ENCODE data around the gene TRAF3. TPM values are rescaled to one million over a fixed set of nuclear protein-coding genes. Genes with fewer than 3 reads are reported as not detected.

Gene TRAF3
- total RNA-seq, 6 experiments from 2014 or later: 19.9 to 28.8 (median 22.6) TPM

GRCh38 chr14:102882226-102882906 lies 105.1 kb downstream of the TRAF3 start:
- Mint-ChIP-seq H3K4me1 (ENCODE audit: low read depth) (no peaks in the 10 kb centered on the region), H3K4me3 (no peak overlapping the region)

GRCh38 chr14:102883089-102883541 lies 105.9 kb downstream of the TRAF3 start:
- Mint-ChIP-seq H3K27ac (no peak overlapping the region), H3K36me3 (ENCODE audit: low read depth) (peaks cover 10% of the 10 kb centered on the region), H3K9me3 (no peaks in the 10 kb centered on the region), H3K4me3 (no peak overlapping the region), H3K4me1 (ENCODE audit: low read depth) (no peaks in the 10 kb centered on the region), H3K27me3 (ENCODE audit: insufficient read depth) (peaks cover 2% of the 10 kb centered on the region; the same call in 1 of the 2 replicates)
- no peak for TF ChIP-seq CTCF (IDR thresholded peaks at IDR 0.05)
- DNase-seq: no peak

More at GRCh38 chr14:102882226-102882906, 105.1 kb downstream of the TRAF3 start:
- TF ChIP-seq CTCF (IDR thresholded peaks at IDR 0.05): no peak
- H3K27me3 Mint-ChIP-seq (ENCODE audit: insufficient read depth): peaks cover 2% of the 10 kb centered on the region; the same call in 1 of the 2 replicates
- H3K9me3 Mint-ChIP-seq: no peaks in the 10 kb centered on the region
- DNase-seq: no peak
- no peak overlapping the region for H3K27ac Mint-ChIP-seq
- peaks cover 10% of the 10 kb centered on the region for H3K36me3 Mint-ChIP-seq (ENCODE audit: low read depth)

- TF ChIP-seq CTCF (IDR thresholded peaks at IDR 0.05): no peak
- Mint-ChIP-seq H3K36me3 (ENCODE audit: low read depth) (peaks cover 10% of the 10 kb centered on the region), H3K27ac (no peak overlapping the region), H3K27me3 (ENCODE audit: insufficient read depth) (peaks cover 2% of the 10 kb centered on the region; the same call in 1 of the 2 replicates), H3K4me3 (no peak overlapping the region), H3K9me3 (no peaks in the 10 kb centered on the region), H3K4me1 (ENCODE audit: low read depth) (no peaks in the 10 kb centered on the region)
- DNase-seq: no peak
Measured at GRCh38 chr14:102883554-102883953, 106.3 kb downstream of the TRAF3 start.

- no peak for TF ChIP-seq CTCF (IDR thresholded peaks at IDR 0.05)
- H3K36me3 Mint-ChIP-seq (ENCODE audit: low read depth): peaks cover 10% of the 10 kb centered on the region
- no peak for DNase-seq
- H3K4me3 Mint-ChIP-seq: no peak overlapping the region
- H3K27me3 Mint-ChIP-seq (ENCODE audit: insufficient read depth): peaks cover 2% of the 10 kb centered on the region; the same call in 1 of the 2 replicates
- H3K4me1 Mint-ChIP-seq (ENCODE audit: low read depth): no peaks in the 10 kb centered on the region
- no peak overlapping the region for H3K27ac Mint-ChIP-seq
- no peaks in the 10 kb centered on the region for H3K9me3 Mint-ChIP-seq
Measured at GRCh38 chr14:102885737-102886447, 108.6 kb downstream of the TRAF3 start.

GRCh38 chr14:102888748-102889147 lies 111.5 kb downstream of the TRAF3 start:
- Mint-ChIP-seq H3K4me3 (no peak overlapping the region), H3K36me3 (ENCODE audit: low read depth) (peaks cover 10% of the 10 kb centered on the region), H3K9me3 (no peaks in the 10 kb centered on the region), H3K27me3 (ENCODE audit: insufficient read depth) (peaks cover 2% of the 10 kb centered on the region; the same call in 1 of the 2 replicates), H3K27ac (no peak overlapping the region), H3K4me1 (ENCODE audit: low read depth) (peaks cover 8% of the 10 kb centered on the region)
- TF ChIP-seq CTCF (IDR thresholded peaks at IDR 0.05): no peak
- DNase-seq: no peak
